ENCODE data around the gene GOLGA6L7. TPM values are rescaled to one million over a fixed set of nuclear protein-coding genes. Genes with fewer than 3 reads are reported as not detected.

The GOLGA6L7 gene
- total RNA-seq, 1 donor from 2014 or later: not detected

- peaks cover 30% of the 10 kb centered on the region for H3K9me3 Mint-ChIP-seq
- TF ChIP-seq CTCF (IDR thresholded peaks at IDR 0.05): no peak
- TF ChIP-seq EZH2phosphoT487 (IDR thresholded peaks at IDR 0.05): no peak
- no peak for TF ChIP-seq EZH2 (IDR thresholded peaks at IDR 0.05)
- H3K4me3 Mint-ChIP-seq: no peak overlapping the region
- no peak overlapping the region for H2AFZ ChIP-seq (replicated peaks)
- no peak overlapping the region for H3K9ac ChIP-seq
- H3K4me1 ChIP-seq: no peaks in the 10 kb centered on the region
- H3K9me3 ChIP-seq (ENCODE audit: low read depth): peaks cover 5% of the 10 kb centered on the region
- H3K79me2 ChIP-seq (ENCODE audit: low read depth): peaks cover 76% of the 10 kb centered on the region
- no peak for DNase-seq (ENCODE audit: low spot score)
- H3K4me3 ChIP-seq: no peak overlapping the region
- peaks cover 26% of the 10 kb centered on the region for H4K20me1 ChIP-seq (ENCODE audit: low read depth)
- H3K27me3 Mint-ChIP-seq (ENCODE audit: insufficient read depth, low read depth): peaks cover 3% of the 10 kb centered on the region
- H3K27me3 ChIP-seq: no peaks in the 10 kb centered on the region
- H3K36me3 ChIP-seq: no peaks in the 10 kb centered on the region
- peaks cover 37% of the 10 kb centered on the region for H3K36me3 Mint-ChIP-seq
- no peak overlapping the region for H3K27ac ChIP-seq
- H3K27ac Mint-ChIP-seq: no peak overlapping the region
- H3F3A ChIP-seq (ENCODE audit: low read depth): no peaks in the 10 kb centered on the region
- peaks cover 16% of the 10 kb centered on the region for H3K4me1 Mint-ChIP-seq
- H3K4me2 ChIP-seq: no peak overlapping the region
Observed at GRCh38 chr15:28895146-28895545, 46.7 kb upstream of the GOLGA6L7 start.

- H4K20me1 ChIP-seq (ENCODE audit: low read depth): peaks cover 21% of the 10 kb centered on the region
- peaks cover 5% of the 10 kb centered on the region for H3K9me3 ChIP-seq (ENCODE audit: low read depth)
- no peak for TF ChIP-seq EZH2phosphoT487 (IDR thresholded peaks at IDR 0.05)
- no peak overlapping the region for H3K9ac ChIP-seq
- no peak overlapping the region for H3K4me2 ChIP-seq
- DNase-seq (ENCODE audit: low spot score): no peak
- Mint-ChIP-seq H3K9me3 (peaks cover 30% of the 10 kb centered on the region), H3K27me3 (ENCODE audit: insufficient read depth, low read depth) (peaks cover 3% of the 10 kb centered on the region), H3K4me1 (peaks cover 14% of the 10 kb centered on the region), H3K4me3 (no peak overlapping the region), H3K27ac (no peak overlapping the region), H3K36me3 (peaks cover 35% of the 10 kb centered on the region)
- no peaks in the 10 kb centered on the region for H3K4me1 ChIP-seq
- peaks cover 77% of the 10 kb centered on the region for H3K79me2 ChIP-seq (ENCODE audit: low read depth)
- H3F3A ChIP-seq (ENCODE audit: low read depth): no peaks in the 10 kb centered on the region
- no peak overlapping the region for H2AFZ ChIP-seq (replicated peaks)
- H3K27me3 ChIP-seq: no peaks in the 10 kb centered on the region
- H3K36me3 ChIP-seq: no peaks in the 10 kb centered on the region
- H3K27ac ChIP-seq: no peak overlapping the region
- H3K4me3 ChIP-seq: no peak overlapping the region
Observed at GRCh38 chr15:28894631-28895030, 46.2 kb upstream of the GOLGA6L7 start.

GRCh38 chr15:28892789-28893610 lies 44.6 kb upstream of the GOLGA6L7 start:
- peaks cover 20% of the 10 kb centered on the region for H3K4me1 Mint-ChIP-seq
- no peak overlapping the region for H3K4me3 Mint-ChIP-seq
- Histone ChIP-seq H3K27ac (no peak overlapping the region), H3K27me3 (no peaks in the 10 kb centered on the region), H3K4me2 (no peak overlapping the region), H3K4me3 (no peak overlapping the region), H3K9me3 (ENCODE audit: low read depth) (peaks cover 5% of the 10 kb centered on the region), H3K79me2 (ENCODE audit: low read depth) (peaks cover 87% of the 10 kb centered on the region), H2AFZ (replicated peaks) (no peak overlapping the region), H3K9ac (no peak overlapping the region), H4K20me1 (ENCODE audit: low read depth) (peaks cover 26% of the 10 kb centered on the region), H3K36me3 (no peaks in the 10 kb centered on the region), H3F3A (ENCODE audit: low read depth) (no peaks in the 10 kb centered on the region), H3K4me1 (peaks cover under 1% of the 10 kb centered on the region)
- H3K36me3 Mint-ChIP-seq: peaks cover 31% of the 10 kb centered on the region
- no peak for DNase-seq (ENCODE audit: low spot score)
- H3K27me3 Mint-ChIP-seq (ENCODE audit: insufficient read depth, low read depth): peaks cover 3% of the 10 kb centered on the region
- no peak overlapping the region for H3K27ac Mint-ChIP-seq
- TF ChIP-seq EZH2 (IDR thresholded peaks at IDR 0.05): no peak
- no peak for TF ChIP-seq EZH2phosphoT487 (IDR thresholded peaks at IDR 0.05)
- no peak for TF ChIP-seq CTCF (IDR thresholded peaks at IDR 0.05)
- peaks cover 24% of the 10 kb centered on the region for H3K9me3 Mint-ChIP-seq

GRCh38 chr15:28891588-28891987 lies 43.1 kb upstream of the GOLGA6L7 start:
- Histone ChIP-seq H4K20me1 (ENCODE audit: low read depth) (peaks cover 34% of the 10 kb centered on the region), H3K79me2 (ENCODE audit: low read depth) (peaks cover 89% of the 10 kb centered on the region), H3K9me3 (ENCODE audit: low read depth) (peaks cover 3% of the 10 kb centered on the region), H2AFZ (replicated peaks) (no peak overlapping the region), H3K27me3 (peaks cover 5% of the 10 kb centered on the region), H3K9ac (no peak overlapping the region), H3K36me3 (no peaks in the 10 kb centered on the region), H3K4me3 (no peak overlapping the region), H3K27ac (no peak overlapping the region), H3K4me1 (peaks cover 15% of the 10 kb centered on the region), H3K4me2 (no peak overlapping the region), H3F3A (ENCODE audit: low read depth) (no peaks in the 10 kb centered on the region)
- Mint-ChIP-seq H3K36me3 (peaks cover 22% of the 10 kb centered on the region), H3K27ac (peak overlapping the region; percentile 24), H3K9me3 (peaks cover 16% of the 10 kb centered on the region), H3K4me3 (no peak overlapping the region), H3K27me3 (ENCODE audit: insufficient read depth, low read depth) (peaks cover 7% of the 10 kb centered on the region), H3K4me1 (peaks cover 28% of the 10 kb centered on the region)
- DNase-seq (ENCODE audit: low spot score): no peak
- TF ChIP-seq EZH2phosphoT487 (IDR thresholded peaks at IDR 0.05) (no peak), EZH2 (IDR thresholded peaks at IDR 0.05) (no peak), CTCF (IDR thresholded peaks at IDR 0.05) (no peak)
